ENCODE measurements around the gene SLC35E4.

The SLC35E4 gene

GRCh38 chr22:30687358-30687757, 51.8 kb downstream of the SLC35E4 start:
- Histone ChIP-seq H3K27me3 (peaks cover 13% of the 10 kb centered on the region), H3K4me1 (ENCODE audit: control insufficient read depth in 1 of 2, insufficient read depth in 1 of 2, low read depth in 1 of 2, low read length in 1 of 2) (no peaks in the 10 kb centered on the region), H3K4me3 (ENCODE audit: low read depth in 1 of 2, low read length in 1 of 2) (no peak overlapping the region), H3K9me3 (no peaks in the 10 kb centered on the region), H3K36me3 (no peaks in the 10 kb centered on the region), H3K27ac (no peak overlapping the region)
- no peak for TF ChIP-seq CTCF (IDR thresholded peaks at IDR 0.05)

- no peaks in the 10 kb centered on the region for H3K9me3 ChIP-seq
- TF ChIP-seq CTCF (IDR thresholded peaks at IDR 0.05) = no peak
- H3K36me3 ChIP-seq = no peaks in the 10 kb centered on the region
- no peak overlapping the region for H3K27ac ChIP-seq
- no peak overlapping the region for H3K4me3 ChIP-seq (ENCODE audit: low read depth in 1 of 2, low read length in 1 of 2)
- peaks cover 4 to 5% of the 10 kb centered on the region in 2 experiments for H3K4me1 ChIP-seq (ENCODE audit: control insufficient read depth in 1 of 2, insufficient read depth in 1 of 2, low read depth in 1 of 2, low read length in 1 of 2)
- peaks cover 35% of the 10 kb centered on the region for H3K27me3 ChIP-seq
Observed at GRCh38 chr22:30689622-30690021, 54.0 kb downstream of the SLC35E4 start.

GRCh38 chr22:30691204-30691603, 55.6 kb downstream of the SLC35E4 start:
- TF ChIP-seq CTCF (IDR thresholded peaks at IDR 0.05) = no peak
- Histone ChIP-seq H3K9me3 (no peaks in the 10 kb centered on the region), H3K27ac (no peak overlapping the region), H3K4me3 (ENCODE audit: low read depth in 1 of 2, low read length in 1 of 2) (no peak overlapping the region), H3K36me3 (no peaks in the 10 kb centered on the region), H3K4me1 (ENCODE audit: control insufficient read depth in 1 of 2, insufficient read depth in 1 of 2, low read depth in 1 of 2, low read length in 1 of 2) (peaks cover 5 to 8% of the 10 kb centered on the region in 2 experiments), H3K27me3 (peaks cover 50% of the 10 kb centered on the region)

- H3K27ac ChIP-seq = no peak overlapping the region
Observed at GRCh38 chr22:30694171-30694639, 58.6 kb downstream of the SLC35E4 start.

GRCh38 chr22:30694640-30695350, 59.2 kb downstream of the SLC35E4 start, which contains the start of gene OSBP2:
Gene OSBP2, plus strand, starts transcription at chr22:30694874. Its CDS starts 36 bp downstream, at chr22:30694910.
- H3K4me3 ChIP-seq (ENCODE audit: low read depth in 1 of 2, low read length in 1 of 2) = peak within 1 kb of the TSS in 1 of 2 experiments; percentile 40
- no peak for TF ChIP-seq CTCF (IDR thresholded peaks at IDR 0.05)
- H3K27ac ChIP-seq = no peak within 1 kb of the TSS
- H3K36me3 ChIP-seq = no peaks in the 10 kb centered on the region
- no peaks in the 10 kb centered on the region for H3K9me3 ChIP-seq
- peaks cover 5 to 8% of the 10 kb centered on the region in 2 experiments for H3K4me1 ChIP-seq (ENCODE audit: control insufficient read depth in 1 of 2, insufficient read depth in 1 of 2, low read depth in 1 of 2, low read length in 1 of 2)
- H3K27me3 ChIP-seq = peaks cover 76% of the 10 kb centered on the region

More at GRCh38 chr22:30694171-30694639, 58.6 kb downstream of the SLC35E4 start:
- Histone ChIP-seq H3K4me1 (ENCODE audit: control insufficient read depth in 1 of 2, insufficient read depth in 1 of 2, low read depth in 1 of 2, low read length in 1 of 2) (peaks cover 5 to 8% of the 10 kb centered on the region in 2 experiments), H3K4me3 (ENCODE audit: low read depth in 1 of 2, low read length in 1 of 2) (peak overlapping the region in 1 of 2 experiments; percentile 40), H3K36me3 (no peaks in the 10 kb centered on the region), H3K27me3 (peaks cover 76% of the 10 kb centered on the region), H3K9me3 (no peaks in the 10 kb centered on the region)
- no peak for TF ChIP-seq CTCF (IDR thresholded peaks at IDR 0.05)

Measured in neutrophil (primary cell).